SU-DHL-6 (cell line): Measurements from ENCODE around the gene HBEGF.
A peak's percentile ranks its signal among the peaks of the same experiment; 100 is the strongest.

Experiments
- H2AFZ ChIP-seq: fragments of 200-600 bp; sonication (generic); 2 replicates; pipeline ENCODE4 v1.6.1; 2014; ENCODE audit warnings: low read depth, mild to moderate bottlenecking, moderate library complexity, mixed read lengths, antibody characterized with exemption, low read length; ENCODE audit not compliant: severe bottlenecking
- H3F3A ChIP-seq: fragments of 200-600 bp; shearing (Covaris generic); 2 replicates; pipeline ENCODE4 v1.6.0; 2016; ENCODE audit warnings: antibody characterized with exemption, mild to moderate bottlenecking; ENCODE audit not compliant: insufficient read depth
- H3K27ac ChIP-seq: fragments of 200-600 bp; sonication (generic); 2 replicates; pipeline ENCODE4 v1.5.1; 2016; ENCODE audit warnings: low read depth, mild to moderate bottlenecking, low read length, moderate library complexity, mixed read lengths
- H3K27me3 ChIP-seq: fragments of 200-600 bp; sonication (generic), shearing (Covaris generic); 2 replicates; pipeline ENCODE4 v1.6.0; 2014; ENCODE audit warnings: mild to moderate bottlenecking, low read length
- H3K36me3 ChIP-seq: fragments of 200-600 bp; sonication (generic); 2 replicates; pipeline ENCODE4 v1.6.1; 2014; ENCODE audit warnings: mild to moderate bottlenecking, low read length, mixed read lengths
- H3K4me2 ChIP-seq: fragments of 300-600, 200-600 bp; shearing (Covaris generic), sonication (generic); 2 replicates; pipeline ENCODE4 v1.6.0; 2014; ENCODE audit warnings: low read length, low read depth, mild to moderate bottlenecking; ENCODE audit not compliant: poor library complexity, severe bottlenecking
- H3K4me3 ChIP-seq: fragments of 200-600 bp; sonication (generic); 2 replicates; pipeline ENCODE4 v1.5.1; 2014; ENCODE audit warnings: antibody characterized with exemption, low read length, mild to moderate bottlenecking, mixed read lengths; ENCODE audit not compliant: insufficient read depth, poor library complexity, severe bottlenecking
- H3K79me2 ChIP-seq: fragments of 200-600 bp; sonication (generic); 2 replicates; pipeline ENCODE4 v1.6.1; 2014; ENCODE audit warnings: mild to moderate bottlenecking, low read length, moderate library complexity; ENCODE audit not compliant: insufficient read depth
- H3K9ac ChIP-seq: fragments of 200-600 bp; sonication (generic); 2 replicates; pipeline ENCODE4 v1.7.0; 2014; ENCODE audit warnings: mild to moderate bottlenecking, low read length
- H3K9me2 ChIP-seq: fragments of 200-600 bp; sonication (generic); replicated peaks from 2 replicates; pipeline ENCODE4 v1.6.1; 2014; ENCODE audit warnings: low read length; ENCODE audit not compliant: insufficient read depth
- H3K9me3 ChIP-seq: fragments of 200-600 bp; sonication (generic); 2 replicates; pipeline ENCODE4 v1.6.1; 2014; ENCODE audit warnings: low read length, mixed read lengths; ENCODE audit not compliant: insufficient read depth
- H4K20me1 ChIP-seq: fragments of 200-600 bp; sonication (generic); 2 replicates; pipeline ENCODE4 v1.6.1; 2014; ENCODE audit warnings: low read depth, mild to moderate bottlenecking, antibody characterized with exemption, low read length, moderate library complexity, mixed read lengths
- CTCF ChIP-seq: fragments of 200-600 bp; sonication (generic); IDR thresholded peaks from one replicate; pipeline ENCODE4 v1.5.1; 2017; ENCODE audit warnings: antibody characterized with exemption, mild to moderate bottlenecking, low read length, moderate library complexity; ENCODE audit not compliant: insufficient read depth, poor library complexity, severe bottlenecking
- EZH2phosphoT487 ChIP-seq: fragments of 200-600 bp; sonication (generic), shearing (Covaris generic); conservative IDR thresholded peaks from 2 replicates; pipeline ENCODE4 v1.6.1; 2018; ENCODE audit warnings: mild to moderate bottlenecking, antibody characterized with exemption, low read length, moderate library complexity, mixed read lengths

Gene HBEGF

GRCh38 chr5:140382866-140383265 lies 36.5 kb upstream of the HBEGF start:
- Histone ChIP-seq H3K9me2 (no peaks in the 10 kb centered on the region), H3K9me3 (no peaks in the 10 kb centered on the region), H3K36me3 (no peaks in the 10 kb centered on the region), H3K27me3 (no peaks in the 10 kb centered on the region), H4K20me1 (no peaks in the 10 kb centered on the region), H3K27ac (no peak overlapping the region), H3K9ac (no peak overlapping the region), H3K4me3 (no peak overlapping the region), H3K79me2 (no peaks in the 10 kb centered on the region), H3F3A (peaks cover under 1% of the 10 kb centered on the region; the same call in 1 of the 2 replicates), H3K4me2 (no peak overlapping the region), H2AFZ (no peak overlapping the region)
- TF ChIP-seq CTCF (no peak), EZH2phosphoT487 (no peak)

- Histone ChIP-seq H3K9ac (no peak overlapping the region), H3K36me3 (no peaks in the 10 kb centered on the region), H3F3A (no peaks in the 10 kb centered on the region; the same call in 1 of the 2 replicates), H3K27ac (no peak overlapping the region), H3K9me3 (no peaks in the 10 kb centered on the region), H3K4me3 (no peak overlapping the region), H3K9me2 (no peaks in the 10 kb centered on the region), H2AFZ (no peak overlapping the region), H3K4me2 (no peak overlapping the region), H3K79me2 (no peaks in the 10 kb centered on the region), H4K20me1 (no peaks in the 10 kb centered on the region), H3K27me3 (no peaks in the 10 kb centered on the region)
- TF ChIP-seq CTCF (no peak), EZH2phosphoT487 (no peak)
These were observed 35.6 kb upstream of the HBEGF start for GRCh38 chr5:140381972-140382371.

GRCh38 chr5:140381351-140381750 lies 34.9 kb upstream of the HBEGF start:
- Histone ChIP-seq H3K79me2 (no peaks in the 10 kb centered on the region), H3K27ac (no peak overlapping the region), H3K27me3 (no peaks in the 10 kb centered on the region), H4K20me1 (no peaks in the 10 kb centered on the region), H3K9me3 (no peaks in the 10 kb centered on the region), H3F3A (no peaks in the 10 kb centered on the region; the same call in 1 of the 2 replicates), H3K4me2 (no peak overlapping the region), H2AFZ (no peak overlapping the region), H3K9me2 (no peaks in the 10 kb centered on the region), H3K36me3 (no peaks in the 10 kb centered on the region), H3K9ac (no peak overlapping the region), H3K4me3 (no peak overlapping the region)
- no peak for TF ChIP-seq EZH2phosphoT487

GRCh38 chr5:140372971-140373487 lies 26.6 kb upstream of the HBEGF start:
- no peaks in the 10 kb centered on the region for H3K36me3 ChIP-seq
- no peaks in the 10 kb centered on the region for H3K9me2 ChIP-seq
- no peak overlapping the region for H3K9ac ChIP-seq
- no peaks in the 10 kb centered on the region; the same call in 1 of the 2 replicates for H3F3A ChIP-seq
- TF ChIP-seq EZH2phosphoT487 (no peak), CTCF (peak; percentile 69)
- H3K4me2 ChIP-seq, result no peak overlapping the region
- H3K4me3 ChIP-seq, result no peak overlapping the region
- H2AFZ ChIP-seq, result no peak overlapping the region
- H3K79me2 ChIP-seq, result no peaks in the 10 kb centered on the region
- H3K9me3 ChIP-seq, result no peaks in the 10 kb centered on the region
- H4K20me1 ChIP-seq, result no peaks in the 10 kb centered on the region
- H3K27ac ChIP-seq, result no peak overlapping the region
- H3K27me3 ChIP-seq, result no peaks in the 10 kb centered on the region
